Mesenchymal stem cell (in vitro differentiated cells and primary cell): ENCODE data around the gene WHRN.

ENCODE experiments used
- DNase-seq: peaks from one replicate; pipeline ENCODE4 v3.0.0-alpha.2; 2013
- H2AFZ ChIP-seq: one replicate; pipeline ENCODE4 v1.6.1; 2013; ENCODE audit warnings: low read depth, mild to moderate bottlenecking, control low read depth, inconsistent platforms, low read length, moderate library complexity
- H2AK5ac ChIP-seq: 2 replicates; pipeline ENCODE4 v1.6.1; 2013; ENCODE audit warnings: low read length, moderate library complexity, mild to moderate bottlenecking, inconsistent platforms; ENCODE audit not compliant: severe bottlenecking
- H2BK120ac ChIP-seq: one replicate; pipeline ENCODE4 v1.6.1; 2013; ENCODE audit warnings: low read depth, mild to moderate bottlenecking, inconsistent platforms, low read length, moderate library complexity
- H2BK12ac ChIP-seq, 2 experiments: one replicate each; pipeline ENCODE4 v1.6.1; 2013; ENCODE audit warnings: inconsistent platforms in 2 of 2, low read length in 2 of 2, mild to moderate bottlenecking in 2 of 2, moderate library complexity in 2 of 2, control low read depth in 1 of 2
- H2BK15ac ChIP-seq: one replicate; pipeline ENCODE4 v1.6.1; 2013; ENCODE audit warnings: mild to moderate bottlenecking, low read depth, inconsistent platforms; ENCODE audit not compliant: poor library complexity, severe bottlenecking
- H2BK5ac ChIP-seq: 2 replicates; pipeline ENCODE4 v1.6.1; 2013; ENCODE audit warnings: low read depth, mild to moderate bottlenecking, low read length, control low read depth, inconsistent platforms; ENCODE audit not compliant: poor library complexity, severe bottlenecking
- H3K14ac ChIP-seq, 2 experiments: one replicate each; pipeline ENCODE4 v1.6.1; 2013; ENCODE audit warnings: inconsistent platforms in 2 of 2, low read length in 2 of 2, control low read depth in 1 of 2, mild to moderate bottlenecking in 1 of 2, moderate library complexity in 1 of 2
- H3K18ac ChIP-seq, 2 experiments: one replicate each; pipeline ENCODE4 v1.6.1; 2013; ENCODE audit warnings: inconsistent platforms in 2 of 2, low read length in 2 of 2, control low read depth in 1 of 2, low read depth in 1 of 2, mild to moderate bottlenecking in 1 of 2
- H3K23ac ChIP-seq, 2 experiments: one replicate each; pipeline ENCODE4 v1.6.1; 2013; ENCODE audit warnings: inconsistent platforms in 2 of 2, low read length in 2 of 2, mild to moderate bottlenecking in 2 of 2, moderate library complexity in 2 of 2, control low read depth in 1 of 2
- H3K27ac ChIP-seq: 2 replicates; pipeline ENCODE4 v1.5.1; 2013; ENCODE audit warnings: mild to moderate bottlenecking, moderate library complexity, low read length, control low read depth, inconsistent platforms; ENCODE audit not compliant: poor library complexity, severe bottlenecking
- H3K27me3 ChIP-seq, 2 experiments: 2 replicates each; pipeline versions ENCODE4 v1.6.1 to v1.7.0; 2013; ENCODE audit warnings: low read length in 2 of 2, mild to moderate bottlenecking in 2 of 2, moderate library complexity in 2 of 2, control low read depth in 1 of 2, inconsistent platforms in 1 of 2; ENCODE audit not compliant: control insufficient read depth in 1 of 2, insufficient read depth in 1 of 2
- H3K36me3 ChIP-seq, 2 experiments: 2 replicates each; pipeline versions ENCODE4 v1.6.1 to v1.7.0; 2013; ENCODE audit warnings: low read length in 2 of 2, control low read depth in 1 of 2, inconsistent platforms in 1 of 2, low read depth in 1 of 2, mild to moderate bottlenecking in 1 of 2; ENCODE audit not compliant: insufficient read depth in 2 of 2, control insufficient read depth in 1 of 2
- H3K4ac ChIP-seq, 2 experiments: one replicate each; pipeline ENCODE4 v1.6.1; 2013; ENCODE audit warnings: inconsistent platforms in 2 of 2, low read length in 2 of 2, mild to moderate bottlenecking in 2 of 2, moderate library complexity in 2 of 2, control low read depth in 1 of 2, low read depth in 1 of 2
- H3K4me1 ChIP-seq: 2 replicates; pipeline ENCODE4 v1.6.1; 2013; ENCODE audit warnings: low read depth, low read length, control low read depth; ENCODE audit not compliant: control insufficient read depth, insufficient read depth
- H3K4me2 ChIP-seq: 2 replicates; pipeline ENCODE4 v1.6.1; 2013; ENCODE audit warnings: low read length, mild to moderate bottlenecking, inconsistent platforms; ENCODE audit not compliant: poor library complexity, severe bottlenecking
- H3K4me3 ChIP-seq, 2 experiments: 2 replicates each; pipeline versions ENCODE4 v1.5.1 to v1.7.0; 2013; ENCODE audit warnings: low read length in 2 of 2, mild to moderate bottlenecking in 2 of 2, control low read depth in 1 of 2, low read depth in 1 of 2; ENCODE audit not compliant: insufficient read depth in 1 of 2
- H3K79me1 ChIP-seq: replicated peaks from 2 replicates; pipeline ENCODE4 v1.6.1; 2013; ENCODE audit warnings: mild to moderate bottlenecking, control low read depth, low read length, inconsistent platforms; ENCODE audit not compliant: poor library complexity, severe bottlenecking
- H3K9ac ChIP-seq: 2 replicates; pipeline ENCODE4 v1.7.0; 2013; ENCODE audit warnings: mild to moderate bottlenecking, low read length, moderate library complexity
- H3K9me3 ChIP-seq: 2 replicates; pipeline ENCODE4 v1.7.0; 2013; ENCODE audit warnings: mild to moderate bottlenecking, low read length; ENCODE audit not compliant: control insufficient read depth
- H4K8ac ChIP-seq: one replicate; pipeline ENCODE4 v1.6.1; 2013; ENCODE audit warnings: inconsistent platforms, mild to moderate bottlenecking, low read length, moderate library complexity
- H4K91ac ChIP-seq: one replicate; pipeline ENCODE4 v1.6.1; 2013; ENCODE audit warnings: mild to moderate bottlenecking, low read length, inconsistent platforms
- WGBS: methylation state at CpG from one replicate; pipeline ENCODE4 v1.1.7; 2013; ENCODE audit warnings: mixed read lengths; 5-methylcytosine and 5-hydroxymethylcytosine counted together

Gene WHRN

GRCh38 chr9:114476891-114477469, 28.3 kb downstream of the WHRN start:
- WGBS = 95% methylated on average over 7 of the region's 9 CpGs
- H3K27me3 ChIP-seq = no peaks in the 10 kb centered on the region
- no peak overlapping the region for H3K9ac ChIP-seq
- H3K9me3 ChIP-seq = no peaks in the 10 kb centered on the region
- H3K4ac ChIP-seq = no peak overlapping the region
- no peak overlapping the region for H2AK5ac ChIP-seq
- H4K8ac ChIP-seq = no peak overlapping the region
- no peak overlapping the region for H3K14ac ChIP-seq
- no peak overlapping the region for H2AFZ ChIP-seq
- H3K4me3 ChIP-seq = no peak overlapping the region
- no peak overlapping the region for H2BK5ac ChIP-seq
- H2BK12ac ChIP-seq = no peak overlapping the region
- no peak overlapping the region for H3K27ac ChIP-seq
- H3K4me2 ChIP-seq = no peak overlapping the region
- H2BK15ac ChIP-seq = no peak overlapping the region
- H4K91ac ChIP-seq = no peak overlapping the region
- no peak overlapping the region for H3K18ac ChIP-seq
- H3K4me1 ChIP-seq = peaks cover 12% of the 10 kb centered on the region
- DNase-seq = no peak
- no peak overlapping the region for H2BK120ac ChIP-seq
- H3K23ac ChIP-seq = no peak overlapping the region
- no peaks in the 10 kb centered on the region for H3K79me1 ChIP-seq
- H3K36me3 ChIP-seq = peaks cover 0 to 26% of the 10 kb centered on the region in 2 experiments

GRCh38 chr9:114475412-114476135, 29.7 kb downstream of the WHRN start:
- Histone ChIP-seq H3K27ac (no peak overlapping the region), H2BK15ac (no peak overlapping the region), H2BK5ac (no peak overlapping the region), H3K23ac (peak overlapping the region in 1 of 2 experiments; percentile 9), H4K91ac (no peak overlapping the region), H2AK5ac (no peak overlapping the region), H3K4me1 (peaks cover 12% of the 10 kb centered on the region), H2BK120ac (no peak overlapping the region), H3K14ac (no peak overlapping the region), H3K9me3 (no peaks in the 10 kb centered on the region), H2BK12ac (no peak overlapping the region), H3K36me3 (peaks cover 0 to 20% of the 10 kb centered on the region in 2 experiments), H3K4me2 (no peak overlapping the region), H3K4me3 (no peak overlapping the region), H3K4ac (no peak overlapping the region), H3K79me1 (no peaks in the 10 kb centered on the region), H4K8ac (no peak overlapping the region), H2AFZ (no peak overlapping the region), H3K9ac (no peak overlapping the region), H3K27me3 (no peaks in the 10 kb centered on the region), H3K18ac (no peak overlapping the region)
- no peak for DNase-seq
- WGBS = 94% methylated on average over 7 of the region's 8 CpGs

- H3K9me3 ChIP-seq = no peaks in the 10 kb centered on the region
- H2BK12ac ChIP-seq = no peak overlapping the region
- H3K4me2 ChIP-seq = no peak overlapping the region
- DNase-seq = no peak
- H3K27ac ChIP-seq = no peak overlapping the region
- no peaks in the 10 kb centered on the region for H3K27me3 ChIP-seq
- no peak overlapping the region for H3K14ac ChIP-seq
- H3K23ac ChIP-seq = no peak overlapping the region
- peaks cover 0 to 28% of the 10 kb centered on the region in 2 experiments for H3K36me3 ChIP-seq
- no peak overlapping the region for H3K4me3 ChIP-seq
- no peak overlapping the region for H2AFZ ChIP-seq
- no peak overlapping the region for H4K91ac ChIP-seq
- H2BK15ac ChIP-seq = no peak overlapping the region
- no peak overlapping the region for H2BK120ac ChIP-seq
- H2AK5ac ChIP-seq = no peak overlapping the region
- peaks cover 12% of the 10 kb centered on the region for H3K4me1 ChIP-seq
- WGBS = 92% methylated on average over 1 of the region's 1 CpG
- no peak overlapping the region for H4K8ac ChIP-seq
- H3K9ac ChIP-seq = no peak overlapping the region
- H3K18ac ChIP-seq = no peak overlapping the region
- no peaks in the 10 kb centered on the region for H3K79me1 ChIP-seq
- no peak overlapping the region for H3K4ac ChIP-seq
- H2BK5ac ChIP-seq = no peak overlapping the region
These were observed 30.8 kb downstream of the WHRN start for GRCh38 chr9:114474425-114474824.

GRCh38 chr9:114473447-114473801, 31.8 kb downstream of the WHRN start:
- Histone ChIP-seq H3K18ac (no peak overlapping the region), H3K36me3 (peaks cover 0 to 35% of the 10 kb centered on the region in 2 experiments), H3K23ac (no peak overlapping the region), H3K4ac (no peak overlapping the region), H2BK15ac (no peak overlapping the region), H3K14ac (no peak overlapping the region), H2AK5ac (no peak overlapping the region), H3K27ac (no peak overlapping the region), H2BK12ac (no peak overlapping the region), H3K27me3 (no peaks in the 10 kb centered on the region), H3K4me3 (no peak overlapping the region), H3K9ac (no peak overlapping the region), H4K8ac (no peak overlapping the region), H2BK120ac (no peak overlapping the region), H4K91ac (no peak overlapping the region), H2AFZ (no peak overlapping the region), H3K9me3 (no peaks in the 10 kb centered on the region), H3K4me2 (no peak overlapping the region), H3K79me1 (no peaks in the 10 kb centered on the region), H3K4me1 (peaks cover 12% of the 10 kb centered on the region), H2BK5ac (no peak overlapping the region)
- WGBS = 100% methylated on average over 2 of the region's 3 CpGs
- no peak for DNase-seq
